Activated CD8-positive, alpha-beta memory T cell treated with anti-CD3 and anti-CD28 coated beads, Interleukin-2, amount 50 U/mL, for 1 hour (primary cell): ENCODE results near the gene UBQLNL.

Experiments used
- DNase-seq: peaks from one replicate; pipeline ENCODE4 v3.0.0-alpha.2; 2020; ENCODE audit errors: extremely low read depth

Gene UBQLNL

DNA sequence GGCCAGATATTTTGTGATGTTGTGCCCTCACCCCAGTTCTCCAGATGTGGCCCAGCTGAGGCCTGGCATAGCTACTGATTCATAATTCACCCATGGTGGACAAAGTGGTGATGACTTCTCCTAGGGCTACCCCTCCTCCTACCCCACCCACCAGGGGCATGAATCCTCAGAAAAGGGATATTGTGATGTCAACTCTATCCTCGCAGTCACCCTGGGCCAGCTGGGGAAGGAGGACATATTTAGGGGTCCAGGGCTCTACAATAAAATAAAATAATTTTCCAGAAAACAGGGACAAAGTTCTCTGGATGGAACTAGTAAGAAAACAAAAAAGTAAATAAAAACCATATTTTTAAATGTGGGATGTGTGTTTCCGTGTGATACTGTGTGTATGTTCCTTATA, at the start of gene UBQLNL:
TSS of gene UBQLNL (minus strand) at position 101 of the 400 bp plus-strand sequence. CDS start 258 bp downstream, outside the sequence.
- no peak for DNase-seq

- no peak for DNase-seq
Measured at GRCh38 chr11:5564259-5565019, 47.9 kb upstream of the UBQLNL start.

GRCh38 chr11:5557751-5558150, 41.3 kb upstream of the UBQLNL start:
- no peak for DNase-seq

DNA sequence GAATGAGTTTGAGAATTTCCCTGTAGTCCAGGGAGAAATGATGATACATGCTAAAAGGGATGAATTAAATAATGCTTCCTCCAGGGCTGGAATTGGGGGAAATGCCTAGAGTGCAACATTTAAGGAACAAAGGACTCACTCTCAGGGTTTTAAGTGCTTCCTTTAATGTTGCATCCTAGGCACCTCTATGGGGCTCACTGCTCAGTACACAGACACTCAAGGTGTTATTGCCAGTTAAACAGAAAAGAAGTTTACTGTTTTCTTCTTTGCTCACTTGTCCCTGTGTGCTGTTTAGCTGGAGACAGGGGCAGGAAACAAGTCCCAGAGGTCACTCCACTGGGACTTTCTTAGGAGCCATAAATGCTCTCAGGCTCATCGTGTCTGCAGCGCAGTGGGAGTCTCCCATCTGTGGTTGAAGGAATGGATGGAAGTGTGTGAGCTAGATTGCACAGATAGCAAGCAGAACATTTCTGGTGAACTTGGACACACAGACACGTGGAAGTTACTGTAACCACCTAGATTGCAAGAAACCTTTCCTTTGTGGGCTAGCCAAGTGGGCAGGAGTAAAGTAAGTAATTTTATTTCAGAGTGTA, 40.2 kb upstream of the UBQLNL start:
- DNase-seq = no peak

GRCh38 chr11:5553343-5553742, 36.8 kb upstream of the UBQLNL start:
- no peak for DNase-seq

DNA sequence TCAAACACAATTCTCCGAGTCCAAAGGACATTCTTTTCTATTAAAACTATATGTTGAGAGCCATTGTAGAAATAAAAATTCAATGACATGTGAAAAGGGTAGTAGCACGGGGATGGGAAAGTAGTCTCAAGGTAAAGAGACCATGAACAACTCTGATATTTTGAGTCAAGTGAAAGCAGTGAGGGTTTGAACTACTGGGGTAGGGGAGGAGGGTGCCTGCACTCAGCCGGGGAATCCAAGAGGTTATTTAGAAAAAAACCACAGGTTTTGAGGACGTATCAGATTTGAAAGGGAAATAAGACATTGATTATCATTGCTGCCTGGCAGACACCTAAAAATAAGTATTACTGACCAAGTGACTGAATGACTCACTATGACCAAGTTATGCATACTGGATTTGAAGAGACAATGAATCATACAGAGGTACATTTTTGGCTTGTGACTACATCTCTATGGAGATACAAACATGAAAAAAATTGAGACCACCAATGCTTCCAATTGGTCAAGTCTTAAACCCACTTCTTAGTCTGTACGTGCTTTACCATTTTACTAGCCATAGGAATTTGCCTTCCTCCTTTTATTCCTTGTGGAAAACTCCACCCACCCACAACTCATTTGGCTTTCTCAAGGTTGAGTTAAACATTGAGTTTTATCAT, 34.1 kb upstream of the UBQLNL start:
- DNase-seq = no peak

DNA sequence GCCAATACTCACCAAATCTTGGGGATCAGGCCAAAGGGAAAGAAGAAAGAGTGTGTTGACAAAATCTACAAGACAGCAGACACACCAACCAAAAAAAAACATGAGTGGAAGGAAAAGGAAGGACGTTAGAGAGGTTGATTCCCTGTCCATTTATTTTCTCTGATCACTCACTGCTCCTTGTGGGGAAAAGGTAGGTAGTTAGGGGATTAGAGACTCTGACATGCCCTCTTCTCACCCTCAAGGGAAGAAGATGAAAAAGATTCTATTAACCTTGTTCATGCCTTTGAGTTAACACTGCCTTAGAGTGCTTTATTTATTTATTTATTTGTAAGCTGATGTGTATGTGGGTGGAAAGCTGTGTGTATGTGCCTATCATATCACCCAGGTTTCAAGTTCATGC, 31.9 kb upstream of the UBQLNL start, which contains the start of gene OR52H1:
TSS of gene OR52H1 (minus strand) at position 101 of the 400 bp plus-strand sequence. CDS start 3,035 bp downstream, outside the sequence.
- DNase-seq = no peak

GRCh38 chr11:5547982-5548381, 31.5 kb upstream of the UBQLNL start:
- no peak for DNase-seq

DNA sequence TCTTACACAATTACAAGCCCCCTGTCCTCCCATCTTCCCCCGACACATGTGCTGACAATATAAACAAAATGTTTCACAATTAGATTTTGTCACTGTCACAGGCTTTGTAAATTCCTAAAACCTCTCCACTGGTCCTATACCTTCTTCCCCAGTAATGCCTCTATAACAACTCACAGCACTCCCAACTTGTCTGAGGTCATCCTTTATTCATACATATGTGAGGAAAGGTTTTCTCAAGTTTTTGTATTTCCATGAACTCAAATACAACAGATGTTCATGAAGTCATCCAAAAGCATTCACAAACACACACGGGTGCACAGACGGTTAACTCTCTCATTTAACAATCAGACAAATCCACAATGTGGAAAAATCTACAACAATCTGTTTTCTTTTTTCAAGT, 30.0 kb upstream of the UBQLNL start:
- no peak for DNase-seq

- DNase-seq = no peak
Measured at GRCh38 chr11:5541427-5541826, 24.9 kb upstream of the UBQLNL start.

GRCh38 chr11:5536482-5536881, 20.0 kb upstream of the UBQLNL start:
- no peak for DNase-seq

GRCh38 chr11:5534046-5534445, 17.5 kb upstream of the UBQLNL start:
- DNase-seq = no peak

DNA sequence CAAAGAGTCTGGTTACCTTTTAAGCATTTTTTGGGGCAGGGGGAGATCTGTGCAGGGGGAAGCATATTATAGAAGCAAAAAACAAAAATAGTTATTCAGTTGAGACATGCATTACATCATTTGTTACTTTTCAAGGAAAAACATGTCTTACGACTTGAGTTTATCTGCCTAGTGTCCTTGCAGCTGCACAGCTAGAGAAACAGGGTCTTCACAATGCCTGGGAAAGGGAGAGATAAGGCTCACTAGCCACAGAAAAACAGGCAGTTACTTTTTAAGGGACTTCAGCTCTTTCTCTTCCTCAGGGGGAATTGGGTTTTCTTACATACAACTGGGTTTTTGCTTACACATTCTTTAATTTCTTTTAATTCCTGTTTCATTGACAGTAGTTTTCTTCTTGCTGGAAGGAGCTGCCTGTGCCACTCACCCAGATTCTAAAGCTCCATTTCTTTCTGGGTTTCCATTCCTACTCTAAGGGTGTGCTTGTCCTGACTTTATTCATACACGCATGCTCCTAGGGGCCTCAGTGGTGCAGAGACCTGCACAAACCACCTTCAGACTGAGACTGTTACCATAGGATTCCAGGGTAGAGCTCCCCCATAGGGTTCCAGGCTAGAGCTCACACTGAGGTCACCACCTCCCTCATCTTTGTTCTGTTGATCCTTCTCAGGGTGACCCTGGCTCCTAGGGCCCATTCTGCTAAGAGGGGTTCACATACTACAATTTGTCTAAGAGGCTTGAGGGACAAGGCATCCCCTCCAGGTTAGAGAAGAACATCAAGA, 14.7 kb upstream of the UBQLNL start:
- no peak for DNase-seq

GRCh38 chr11:5528495-5528894, 12.0 kb upstream of the UBQLNL start:
- DNase-seq = no peak

DNA sequence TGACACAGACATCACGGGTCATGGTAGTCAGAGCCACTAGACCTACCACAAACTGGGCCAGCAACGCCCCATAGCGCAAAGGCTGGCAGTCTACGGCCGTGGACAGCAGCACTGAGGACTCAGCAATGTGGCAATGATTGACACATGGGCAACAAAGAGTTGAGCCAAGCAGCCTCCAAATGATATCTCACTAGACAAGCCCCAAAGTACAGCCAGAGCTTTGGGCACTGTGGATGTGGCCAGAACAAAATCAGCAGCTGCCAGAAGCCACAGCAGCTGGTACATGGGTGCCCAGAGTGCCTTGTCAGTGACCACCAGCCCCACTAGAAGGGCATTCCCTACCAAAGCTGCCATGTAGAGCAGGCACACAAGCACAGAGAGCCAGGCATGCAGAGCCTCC, 11.2 kb upstream of the UBQLNL start:
- no peak for DNase-seq

- no peak for DNase-seq
Measured at GRCh38 chr11:5524756-5525155, 8.3 kb upstream of the UBQLNL start.

- no peak for DNase-seq
Measured at GRCh38 chr11:5522308-5522707, 5.8 kb upstream of the UBQLNL start.

GRCh38 chr11:5521540-5521939, 5.0 kb upstream of the UBQLNL start:
- no peak for DNase-seq

GRCh38 chr11:5514841-5515240, 1.7 kb downstream of the UBQLNL start:
- no peak for DNase-seq

DNA sequence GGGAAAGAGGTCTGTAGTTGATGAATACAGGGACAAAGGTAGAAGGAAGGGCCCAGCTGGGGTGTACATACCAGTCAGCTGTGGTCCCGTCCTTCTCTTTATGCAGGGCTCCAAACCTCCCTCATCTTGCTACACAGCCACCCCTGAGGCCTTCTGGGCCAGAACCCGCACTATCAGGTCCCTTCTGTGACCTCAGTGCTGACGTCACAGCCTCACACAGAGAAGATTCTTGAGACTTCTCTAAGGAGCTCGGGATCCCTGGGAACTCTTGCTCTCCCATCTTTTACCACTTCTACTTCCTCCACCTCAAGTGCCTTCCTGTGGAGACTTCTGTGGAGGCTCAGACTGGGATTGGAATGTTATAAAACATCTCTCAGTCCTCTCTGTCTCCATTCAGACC, 6.7 kb downstream of the UBQLNL start, which contains the start of gene UBQLN3:
TSS of gene UBQLN3 (minus strand) at position 155 of the 400 bp plus-strand sequence. CDS start 399 bp downstream, outside the sequence.
- no peak for DNase-seq

DNA sequence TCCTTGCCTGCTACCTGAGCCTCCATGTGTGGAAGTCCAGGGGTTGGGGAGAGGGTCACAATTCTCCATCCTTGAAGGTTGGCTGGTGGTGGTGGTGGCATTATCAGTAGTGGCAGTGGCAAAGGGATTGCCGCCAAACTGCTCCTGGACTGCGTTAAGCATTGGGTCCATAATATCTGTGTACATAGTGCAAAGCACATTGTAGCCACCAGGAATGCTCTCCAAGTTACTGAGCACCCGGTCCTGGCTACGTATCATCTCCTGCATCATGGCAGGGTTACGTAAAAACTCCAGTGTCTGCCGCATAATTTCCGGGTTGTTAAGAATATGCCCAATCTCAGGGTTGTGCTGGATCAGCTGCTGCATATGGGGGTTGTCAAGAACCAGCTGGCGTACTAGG, 7.9 kb downstream of the UBQLNL start:
- no peak for DNase-seq

DNA sequence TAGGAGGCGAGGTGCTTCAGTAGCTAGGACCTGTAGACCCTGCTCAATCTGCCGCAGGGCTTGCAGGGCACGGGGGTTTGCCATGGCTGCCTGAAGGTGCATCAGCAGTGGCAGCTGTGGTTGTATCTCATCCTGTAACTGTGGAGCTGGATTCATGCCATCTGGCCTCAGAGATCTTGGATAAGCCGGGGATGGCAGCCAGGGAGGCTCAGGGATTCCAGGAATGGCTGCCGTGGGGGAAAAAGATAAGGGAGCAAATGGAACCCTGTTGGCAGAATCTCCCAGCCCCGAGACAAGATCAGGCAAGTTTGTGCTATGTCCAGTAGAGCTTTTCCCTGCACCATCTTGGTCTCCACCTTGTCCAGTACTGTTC, 8.6 kb downstream of the UBQLNL start:
- DNase-seq = no peak
